HG02938 (cell line): ENCODE measurements around the gene MGRN1.

ENCODE experiments used
- ATAC-seq: cut with Tn5 transposase; IDR thresholded peaks from one replicate; pipeline ENCODE4 v1.9.1; 2021; ENCODE audit warnings: mild to moderate bottlenecking, moderate library complexity; ENCODE audit not compliant: unreplicated experiment

Gene MGRN1

GRCh38 chr16:4695473-4696171, 71.0 kb downstream of the MGRN1 start:
- no peak for ATAC-seq

- ATAC-seq: no peak
These were observed 71.7 kb downstream of the MGRN1 start for GRCh38 chr16:4696172-4696904.

- no peak for ATAC-seq
These were observed 72.5 kb downstream of the MGRN1 start for GRCh38 chr16:4696905-4697847.

GRCh38 chr16:4697848-4698291, 73.2 kb downstream of the MGRN1 start:
- ATAC-seq: no peak

- ATAC-seq: no peak
These were observed 73.9 kb downstream of the MGRN1 start for GRCh38 chr16:4698321-4699045.

GRCh38 chr16:4699046-4699556, 74.5 kb downstream of the MGRN1 start:
- no peak for ATAC-seq

GRCh38 chr16:4700380-4700996, 75.9 kb downstream of the MGRN1 start:
- ATAC-seq: no peak

GRCh38 chr16:4700997-4701743, 76.5 kb downstream of the MGRN1 start:
- ATAC-seq: no peak

GRCh38 chr16:4701791-4702465, 77.3 kb downstream of the MGRN1 start:
- ATAC-seq: no peak

GRCh38 chr16:4702466-4702808, 77.8 kb downstream of the MGRN1 start:
- no peak for ATAC-seq

- ATAC-seq: no peak
These were observed 79.3 kb downstream of the MGRN1 start for GRCh38 chr16:4703906-4704305.

GRCh38 chr16:4704491-4704890, 79.9 kb downstream of the MGRN1 start:
- ATAC-seq: no peak

- ATAC-seq: no peak
These were observed 80.3 kb downstream of the MGRN1 start for GRCh38 chr16:4704913-4705312.

GRCh38 chr16:4706871-4707270, 82.2 kb downstream of the MGRN1 start:
- ATAC-seq: no peak

GRCh38 chr16:4709481-4709880, 84.9 kb downstream of the MGRN1 start:
- no peak for ATAC-seq

- no peak for ATAC-seq
These were observed 89.3 kb downstream of the MGRN1 start for GRCh38 chr16:4713663-4714501.

GRCh38 chr16:4714996-4715395, 90.4 kb downstream of the MGRN1 start:
- no peak for ATAC-seq

GRCh38 chr16:4718466-4718865, 93.8 kb downstream of the MGRN1 start:
- ATAC-seq: no peak
